HG02642 (cell line): Measurements from ENCODE around the gene LEMD1.

Source experiments
- ATAC-seq: cut with Tn5 transposase; IDR thresholded peaks from one replicate; pipeline ENCODE4 v1.9.1; 2021; ENCODE audit warnings: mild to moderate bottlenecking; ENCODE audit not compliant: unreplicated experiment, poor library complexity

Gene LEMD1

GRCh38 chr1:205421798-205422197 lies at the start of gene LEMD1:
TSS of gene LEMD1 (minus strand) at chr1:205422056. CDS start at chr1:205420536, 1,520 bp downstream.
- ATAC-seq = no peak

- no peak for ATAC-seq
Observed at GRCh38 chr1:205470131-205470530, 48.3 kb upstream of the LEMD1 start.

- no peak for ATAC-seq
Observed at GRCh38 chr1:205466595-205467220, 44.9 kb upstream of the LEMD1 start.

- no peak for ATAC-seq
Observed at GRCh38 chr1:205465392-205465791, 43.5 kb upstream of the LEMD1 start.

GRCh38 chr1:205458777-205459566 lies 37.1 kb upstream of the LEMD1 start:
- ATAC-seq = no peak

- no peak for ATAC-seq
Observed at GRCh38 chr1:205456868-205457745, 35.3 kb upstream of the LEMD1 start.

GRCh38 chr1:205456383-205456867 lies 34.6 kb upstream of the LEMD1 start:
- no peak for ATAC-seq

- no peak for ATAC-seq
Observed at GRCh38 chr1:205455581-205456382, 33.9 kb upstream of the LEMD1 start, which contains the start of gene BLACAT1. TSS of gene BLACAT1 (minus strand) at chr1:205456045.

GRCh38 chr1:205454903-205455335 lies 33.1 kb upstream of the LEMD1 start:
- ATAC-seq = no peak

- no peak for ATAC-seq
Observed at GRCh38 chr1:205453466-205453865, 31.6 kb upstream of the LEMD1 start.

GRCh38 chr1:205452933-205453332 lies 31.1 kb upstream of the LEMD1 start:
- no peak for ATAC-seq

- ATAC-seq = no peak
Observed at GRCh38 chr1:205452364-205452763, 30.5 kb upstream of the LEMD1 start.

- ATAC-seq = no peak
Observed at GRCh38 chr1:205451759-205452164, 29.9 kb upstream of the LEMD1 start.

GRCh38 chr1:205451202-205451601 lies 29.3 kb upstream of the LEMD1 start:
- ATAC-seq = no peak

- no peak for ATAC-seq
Observed at GRCh38 chr1:205450448-205450847, 28.6 kb upstream of the LEMD1 start.

GRCh38 chr1:205449750-205450443 lies 28.0 kb upstream of the LEMD1 start:
- no peak for ATAC-seq

- no peak for ATAC-seq
Observed at GRCh38 chr1:205449254-205449749, 27.4 kb upstream of the LEMD1 start.

- no peak for ATAC-seq
Observed at GRCh38 chr1:205448540-205449253, 26.8 kb upstream of the LEMD1 start.
